PC-3 (cell line): Measurements from ENCODE around the gene FYN.

Experiments used
- CTCF ChIP-seq: fragments of 300-600 bp; sonication (generic); conservative IDR thresholded peaks from 2 replicates; pipeline ENCODE4 v1.5.1; 2017; ENCODE audit warnings: antibody characterized with exemption, low read depth, mild to moderate bottlenecking, low read length
- EZH2 ChIP-seq: fragments of 300-600 bp; sonication (generic); IDR thresholded peaks from one replicate; pipeline ENCODE4 v1.6.1; 2017; ENCODE audit warnings: antibody characterized with exemption, mild to moderate bottlenecking, low read length; ENCODE audit not compliant: unreplicated experiment

GRCh38 chr6:111850295-111850937, 22.8 kb downstream of the FYN start:
- TF ChIP-seq CTCF (no peak), EZH2 (no peak)
